ENCODE data around the gene RPS29. TPM values are rescaled to one million over a fixed set of nuclear protein-coding genes. Genes with fewer than 3 reads are reported as not detected.

The RPS29 gene
- total RNA-seq, 1 donor from 2014 or later: 3,259 TPM

DNA sequence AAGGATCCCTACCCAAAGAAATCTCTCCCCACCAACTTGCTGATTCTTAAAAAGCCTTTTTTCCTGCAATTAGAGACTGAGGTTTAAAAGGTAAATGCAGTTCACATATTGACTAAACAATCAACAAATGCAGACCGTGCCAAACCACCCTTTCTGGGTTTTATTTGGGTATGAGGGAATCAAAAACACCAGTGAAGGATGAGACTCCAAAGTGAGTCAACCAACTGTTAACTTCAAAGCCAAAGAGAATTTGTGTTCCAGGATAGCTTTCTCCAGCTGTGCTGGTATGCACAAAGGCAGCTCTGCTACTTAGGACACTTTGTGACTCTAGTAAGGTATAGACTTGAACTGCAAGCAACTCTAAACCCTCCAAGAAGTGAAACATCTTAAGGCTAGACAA is 39.4 kb downstream of the RPS29 start:
- ChIA-PET POLR2A (no interaction called here), CTCF (no interaction called here)
- TF ChIP-seq, protein P1, sequence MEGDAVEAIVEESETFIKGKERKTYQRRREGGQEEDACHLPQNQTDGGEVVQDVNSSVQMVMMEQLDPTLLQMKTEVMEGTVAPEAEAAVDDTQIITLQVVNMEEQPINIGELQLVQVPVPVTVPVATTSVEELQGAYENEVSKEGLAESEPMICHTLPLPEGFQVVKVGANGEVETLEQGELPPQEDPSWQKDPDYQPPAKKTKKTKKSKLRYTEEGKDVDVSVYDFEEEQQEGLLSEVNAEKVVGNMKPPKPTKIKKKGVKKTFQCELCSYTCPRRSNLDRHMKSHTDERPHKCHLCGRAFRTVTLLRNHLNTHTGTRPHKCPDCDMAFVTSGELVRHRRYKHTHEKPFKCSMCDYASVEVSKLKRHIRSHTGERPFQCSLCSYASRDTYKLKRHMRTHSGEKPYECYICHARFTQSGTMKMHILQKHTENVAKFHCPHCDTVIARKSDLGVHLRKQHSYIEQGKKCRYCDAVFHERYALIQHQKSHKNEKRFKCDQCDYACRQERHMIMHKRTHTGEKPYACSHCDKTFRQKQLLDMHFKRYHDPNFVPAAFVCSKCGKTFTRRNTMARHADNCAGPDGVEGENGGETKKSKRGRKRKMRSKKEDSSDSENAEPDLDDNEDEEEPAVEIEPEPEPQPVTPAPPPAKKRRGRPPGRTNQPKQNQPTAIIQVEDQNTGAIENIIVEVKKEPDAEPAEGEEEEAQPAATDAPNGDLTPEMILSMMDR (IDR thresholded peaks at IDR 0.05): no peak
- no peak overlapping the region for H3K4me3 Mint-ChIP-seq
- no peaks in the 10 kb centered on the region for H3K4me1 Mint-ChIP-seq
- H3K9me3 Mint-ChIP-seq: peaks cover 2% of the 10 kb centered on the region
- H3K27me3 Mint-ChIP-seq: no peaks in the 10 kb centered on the region
- H3K27ac Mint-ChIP-seq: no peak overlapping the region
- H3K36me3 Mint-ChIP-seq (ENCODE audit: low read depth): peaks cover 3% of the 10 kb centered on the region
- intact Hi-C loops (cut with micrococcal nuclease): no loop called here
- ATAC-seq (ENCODE audit: low read depth) (no peak), DNase-seq (no peak)

DNA sequence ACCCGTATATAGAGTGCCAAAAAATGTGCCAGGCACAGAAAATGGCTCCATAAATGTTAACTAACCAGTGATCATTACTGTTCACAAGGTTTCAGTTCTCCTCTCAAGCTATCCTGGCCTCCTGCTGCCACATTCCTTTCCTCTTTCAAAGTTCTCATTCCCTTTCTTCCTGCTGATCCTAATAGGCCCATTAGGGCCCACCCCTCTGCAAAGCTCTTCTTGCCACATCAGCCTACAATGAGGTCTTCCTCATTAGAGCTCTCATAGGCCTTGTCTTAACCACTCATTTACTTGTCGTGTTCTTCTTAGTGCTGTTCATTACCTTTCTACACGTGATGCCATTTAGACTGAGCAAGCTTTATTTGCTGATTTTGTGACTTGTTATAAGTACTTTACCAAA is 40.5 kb downstream of the RPS29 start:
- Mint-ChIP-seq H3K27ac (no peak overlapping the region), H3K4me3 (no peak overlapping the region), H3K27me3 (no peaks in the 10 kb centered on the region), H3K4me1 (no peaks in the 10 kb centered on the region), H3K36me3 (ENCODE audit: low read depth) (peaks cover 3% of the 10 kb centered on the region), H3K9me3 (peaks cover 6% of the 10 kb centered on the region)
- POLR2A ChIA-PET: no interaction called here
- intact Hi-C loops (cut with micrococcal nuclease): no loop called here
- ATAC-seq (ENCODE audit: low read depth) (no peak), DNase-seq (no peak)
- TF ChIP-seq, protein P1 (IDR thresholded peaks at IDR 0.05): no peak
- CTCF ChIA-PET: no interaction called here

DNA sequence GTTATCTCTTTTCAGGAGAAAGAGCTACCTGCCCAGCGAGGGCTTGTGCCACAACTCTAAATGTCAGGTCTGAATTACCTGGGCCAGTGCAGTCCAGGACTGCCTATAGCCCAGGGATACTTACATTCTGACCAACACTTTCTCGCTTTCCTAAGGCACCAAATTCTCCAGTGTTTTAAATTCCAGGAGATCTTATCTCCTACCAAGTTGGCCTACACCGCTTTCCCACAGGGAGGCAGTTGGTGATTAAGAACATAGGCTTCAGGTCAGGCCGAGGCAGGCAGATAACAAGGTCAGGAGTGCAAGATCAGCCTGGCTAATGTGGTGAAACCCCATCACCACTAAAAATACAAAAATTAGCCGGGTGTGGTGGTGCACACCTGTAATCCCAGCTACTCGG is 41.1 kb downstream of the RPS29 start:
- H3K4me3 Mint-ChIP-seq: no peak overlapping the region
- TF ChIP-seq, protein P1 (IDR thresholded peaks at IDR 0.05): no peak
- no peaks in the 10 kb centered on the region for H3K4me1 Mint-ChIP-seq
- peaks cover 3% of the 10 kb centered on the region for H3K36me3 Mint-ChIP-seq (ENCODE audit: low read depth)
- peaks cover 8% of the 10 kb centered on the region for H3K9me3 Mint-ChIP-seq
- DNase-seq: no peak
- ATAC-seq (ENCODE audit: low read depth): no peak
- CTCF ChIA-PET: no interaction called here
- intact Hi-C loops (cut with micrococcal nuclease): no loop called here
- no peaks in the 10 kb centered on the region for H3K27me3 Mint-ChIP-seq
- H3K27ac Mint-ChIP-seq: no peak overlapping the region
- POLR2A ChIA-PET: no interaction called here

DNA sequence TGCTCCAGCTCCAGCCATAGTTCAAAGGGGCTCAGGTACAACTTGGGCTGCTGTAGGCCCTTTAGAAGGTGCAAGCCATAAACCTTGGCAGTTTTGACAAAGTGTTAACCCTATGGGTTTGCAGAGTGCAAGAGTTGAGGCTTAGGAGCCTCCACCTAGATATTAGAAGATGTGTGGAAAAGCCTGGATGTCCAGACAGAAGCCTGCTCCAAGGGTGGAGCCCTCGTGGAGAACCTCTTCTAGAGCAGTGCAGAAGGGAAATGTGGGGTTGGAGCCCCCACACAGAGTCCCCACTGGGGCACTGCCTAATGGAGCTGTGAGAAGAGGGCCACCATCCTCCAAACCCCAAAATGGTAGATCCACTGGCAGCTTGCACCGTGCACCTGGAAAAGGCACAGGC is 45.1 kb downstream of the RPS29 start:
- Mint-ChIP-seq H3K36me3 (ENCODE audit: low read depth) (peaks cover 3% of the 10 kb centered on the region), H3K9me3 (peaks cover 8% of the 10 kb centered on the region), H3K27me3 (peaks cover 3% of the 10 kb centered on the region), H3K27ac (no peak overlapping the region), H3K4me1 (no peaks in the 10 kb centered on the region), H3K4me3 (no peak overlapping the region)
- ATAC-seq (ENCODE audit: low read depth): no peak
- no peak for DNase-seq
- intact Hi-C loops (cut with micrococcal nuclease): no loop called here
- ChIA-PET POLR2A (no interaction called here), CTCF (no interaction called here)
- TF ChIP-seq, protein P1 (IDR thresholded peaks at IDR 0.05): no peak

DNA sequence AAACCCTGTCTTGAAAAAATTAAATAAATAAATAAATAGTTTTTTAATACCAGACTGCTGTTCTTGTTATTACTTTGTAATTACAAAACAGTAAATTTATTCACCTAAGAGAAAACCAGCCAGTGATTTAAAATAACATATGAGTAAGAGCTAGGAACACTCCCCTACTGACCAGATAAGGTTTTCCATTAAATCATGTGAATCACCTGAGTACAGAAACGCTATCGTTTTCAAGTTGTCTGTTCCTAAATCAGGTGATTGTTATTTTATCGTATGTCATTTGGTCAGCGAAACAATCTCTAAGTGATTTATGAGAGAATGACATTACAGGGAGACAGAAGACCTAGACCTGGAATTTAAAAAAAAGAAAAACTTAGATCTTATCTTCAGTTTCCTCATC is 47.3 kb downstream of the RPS29 start:
- ATAC-seq (ENCODE audit: low read depth): no peak
- DNase-seq: no peak

More for the DNA sequence above, 47.3 kb downstream of the RPS29 start:
- no peak overlapping the region for H3K4me3 Mint-ChIP-seq
- intact Hi-C loops (cut with micrococcal nuclease): no loop called here
- ChIA-PET CTCF (interaction anchor here (1.2 kb wide), 1 partner anchor 12 kb away, joined by 3 read pairs; no protein-coding TSS in a partner anchor), POLR2A (no interaction called here)
- H3K27me3 Mint-ChIP-seq: peaks cover 4% of the 10 kb centered on the region
- H3K4me1 Mint-ChIP-seq: no peaks in the 10 kb centered on the region
- peaks cover 3% of the 10 kb centered on the region for H3K36me3 Mint-ChIP-seq (ENCODE audit: low read depth)
- TF ChIP-seq, protein P1 (IDR thresholded peaks at IDR 0.05): no peak
- H3K27ac Mint-ChIP-seq: no peak overlapping the region
- H3K9me3 Mint-ChIP-seq: peaks cover 8% of the 10 kb centered on the region

Other genes starting within 250 kb of the RPS29 start
- 15.1 and 19.9 TPM in 2 replicates for gene LRR1, start 12.6 kb upstream of the RPS29 start, total RNA-seq
- gene RPL36AL, start 34.2 kb upstream of the RPS29 start, total RNA-seq: 150 and 166 TPM in 2 replicates
- gene MGAT2, start 34.4 kb upstream of the RPS29 start, total RNA-seq: 39.7 and 40.5 TPM in 2 replicates
- 8.5 and 8.6 TPM in 2 replicates for gene DNAAF2, start 48.9 kb upstream of the RPS29 start, total RNA-seq
- gene POLE2, start 101.8 kb upstream of the RPS29 start, total RNA-seq: 2.9 and 5.3 TPM in 2 replicates
- 5.7 and 6.9 TPM in 2 replicates for gene KLHDC1, start 106.7 kb upstream of the RPS29 start, total RNA-seq
- gene KLHDC2, start 181.8 kb upstream of the RPS29 start, total RNA-seq: 27.0 and 31.2 TPM in 2 replicates